HepG2 (cell line): ENCODE measurements around the gene LRRC73. TPM values are rescaled to one million over a fixed set of nuclear protein-coding genes. Genes with fewer than 3 reads are reported as not detected.

ENCODE experiments used
- ATF7 ChIP-seq, 2 experiments: fragments of 450-650 bp in 1 of 2; sonication (generic) in 1 of 2; formaldehyde crosslinking in 1 of 2; IDR thresholded peaks; 2 replicates each; pipeline versions ENCODE4 v1.4.0 to v1.6.1; 2016 to 2020; ENCODE audit warnings: antibody characterized with exemption in 1 of 2, mild to moderate bottlenecking in 1 of 2, missing genetic modification reagents in 1 of 2
- BCLAF1 ChIP-seq: fragments of 450-650 bp; IDR thresholded peaks from 2 replicates; pipeline ENCODE4 v1.6.1; 2017; ENCODE audit warnings: mild to moderate bottlenecking
- DMAP1 ChIP-seq: IDR thresholded peaks from 2 replicates; pipeline ENCODE4 v1.6.1; 2016
- EHMT2 ChIP-seq: fragments of 200-600 bp; sonication (generic); IDR thresholded peaks from 2 replicates; pipeline ENCODE4 v1.7.0; 2017; ENCODE audit warnings: antibody characterized with exemption, low read depth, low read length, borderline replicate concordance
- ESRRA ChIP-seq: sonication (generic); formaldehyde crosslinking; IDR thresholded peaks from 2 replicates; pipeline ENCODE4 v1.5.1; 2020; ENCODE audit warnings: mild to moderate bottlenecking, low read depth, missing genetic modification reagents
- FOXA3 ChIP-seq: IDR thresholded peaks from 2 replicates; pipeline ENCODE4 v1.6.1; 2016; ENCODE audit warnings: missing genetic modification reagents, missing compliant biosample characterization
- FOXK1 ChIP-seq: sonication (generic); formaldehyde crosslinking; IDR thresholded peaks from 2 replicates; pipeline ENCODE4 v1.4.0; 2020; ENCODE audit warnings: low read depth, missing genetic modification reagents, borderline replicate concordance
- HNF1A ChIP-seq, 2 experiments: sonication (generic) in 1 of 2; formaldehyde crosslinking in 1 of 2; IDR thresholded peaks; 2 replicates each; pipeline versions ENCODE4 v1.4.0 to v1.6.1; 2016 to 2020; ENCODE audit warnings: borderline replicate concordance in 1 of 2, low read depth in 1 of 2, mild to moderate bottlenecking in 1 of 2, missing genetic modification reagents in 1 of 2
- HOXA7 ChIP-seq: sonication (generic); formaldehyde crosslinking; IDR thresholded peaks from 2 replicates; pipeline ENCODE4 v1.8.1; 2022; ENCODE audit warnings: mild to moderate bottlenecking, missing genetic modification reagents, moderate library complexity
- HOXA9 ChIP-seq: sonication (generic); formaldehyde crosslinking; IDR thresholded peaks from 2 replicates; pipeline ENCODE4 v1.8.1; 2022; ENCODE audit warnings: missing genetic modification reagents, mild to moderate bottlenecking, moderate library complexity, borderline replicate concordance
- PLSCR1 ChIP-seq: sonication (generic); formaldehyde crosslinking; IDR thresholded peaks from 2 replicates; pipeline ENCODE4 v1.5.0; 2020; ENCODE audit warnings: missing genetic modification reagents, mild to moderate bottlenecking, borderline replicate concordance
- POLR2A ChIP-seq, 2 experiments: IDR thresholded peaks; 2 replicates each; pipeline ENCODE4 v1.6.1; 2011; ENCODE audit warnings: low read depth in 2 of 2, low read length in 2 of 2, mild to moderate bottlenecking in 1 of 2, moderate library complexity in 1 of 2; ENCODE audit not compliant: insufficient read depth in 1 of 2
- RBM39 ChIP-seq: fragments of 200-400 bp; formaldehyde crosslinking; IDR thresholded peaks from one replicate; pipeline ENCODE4 v1.6.1; 2018; ENCODE audit warnings: antibody characterized with exemption, mild to moderate bottlenecking, low read depth, low read length; ENCODE audit not compliant: poor library complexity, severe bottlenecking
- SRSF1 ChIP-seq: fragments of 200-400 bp; formaldehyde crosslinking; optimal IDR thresholded peaks from 2 replicates; pipeline ENCODE3; 2017; ENCODE audit warnings: mild to moderate bottlenecking, low read depth, low read length, moderate library complexity
- U2AF2 ChIP-seq: fragments of 200-400 bp; formaldehyde crosslinking; IDR thresholded peaks from 2 replicates; pipeline ENCODE4 v1.6.1; 2017; ENCODE audit warnings: low read depth, mild to moderate bottlenecking, low read length
- WIZ ChIP-seq: sonication (generic); formaldehyde crosslinking; IDR thresholded peaks from 2 replicates; pipeline ENCODE4 v1.5.1; 2020; ENCODE audit warnings: mild to moderate bottlenecking, missing genetic modification reagents
- ZNF207 ChIP-seq: fragments of 450-650 bp; IDR thresholded peaks from 2 replicates; pipeline ENCODE4 v1.6.1; 2016; ENCODE audit warnings: antibody characterized with exemption, borderline replicate concordance
- ZNF337 ChIP-seq: sonication (generic); formaldehyde crosslinking; IDR thresholded peaks from 2 replicates; pipeline ENCODE4 v1.5.1; 2020; ENCODE audit warnings: missing genetic modification reagents, low read depth, mild to moderate bottlenecking, borderline replicate concordance
- ZNF749 ChIP-seq: sonication (generic); formaldehyde crosslinking; IDR thresholded peaks from 2 replicates; pipeline ENCODE4 v1.8.0; 2022; ENCODE audit warnings: mild to moderate bottlenecking, missing genetic modification reagents, moderate library complexity, borderline replicate concordance
- polyA plus RNA-seq, 8 experiments: library from polyadenylated mRNA; depleted of rRNA in 3 of 8; stranded (reverse) in 7 of 8; unstranded in 1 of 8; fragments of >200 nt; fragmentation: Illumina TruSeq in 4 of 8; extraction: Trizol in 4 of 8; gene quantifications; 2 replicates each; pipeline versions ENCODE4 v1.2.1 to v1.2.3, GENCODE V29; 2011 to 2016; ENCODE audit warnings: low read depth in 4 of 8, missing spikeins in 1 of 8, mixed read lengths in 1 of 8; ENCODE audit not compliant: insufficient read depth in 1 of 8
- total RNA-seq, 5 experiments: library from RNA; depleted of rRNA; stranded (reverse); fragments of >200 nt; fragmentation: Illumina TruSeq; extraction: Trizol; gene quantifications; 2 replicates each; pipeline ENCODE4 v1.2.3, GENCODE V29; 2016; ENCODE audit warnings: low read depth in 1 of 5
- TF ChIP-seq, protein P1 (sequence below): sonication (generic); formaldehyde crosslinking; IDR thresholded peaks from 2 replicates; pipeline ENCODE4 v1.4.0; 2020; ENCODE audit warnings: mild to moderate bottlenecking, missing genetic modification reagents

LRRC73 gene
- total and polyA plus RNA-seq, 2 of the 13 experiments (the other 11 are each of a cell fraction or from before 2014, with no cell fraction given) = 0.11 to 0.12 TPM

DNA sequence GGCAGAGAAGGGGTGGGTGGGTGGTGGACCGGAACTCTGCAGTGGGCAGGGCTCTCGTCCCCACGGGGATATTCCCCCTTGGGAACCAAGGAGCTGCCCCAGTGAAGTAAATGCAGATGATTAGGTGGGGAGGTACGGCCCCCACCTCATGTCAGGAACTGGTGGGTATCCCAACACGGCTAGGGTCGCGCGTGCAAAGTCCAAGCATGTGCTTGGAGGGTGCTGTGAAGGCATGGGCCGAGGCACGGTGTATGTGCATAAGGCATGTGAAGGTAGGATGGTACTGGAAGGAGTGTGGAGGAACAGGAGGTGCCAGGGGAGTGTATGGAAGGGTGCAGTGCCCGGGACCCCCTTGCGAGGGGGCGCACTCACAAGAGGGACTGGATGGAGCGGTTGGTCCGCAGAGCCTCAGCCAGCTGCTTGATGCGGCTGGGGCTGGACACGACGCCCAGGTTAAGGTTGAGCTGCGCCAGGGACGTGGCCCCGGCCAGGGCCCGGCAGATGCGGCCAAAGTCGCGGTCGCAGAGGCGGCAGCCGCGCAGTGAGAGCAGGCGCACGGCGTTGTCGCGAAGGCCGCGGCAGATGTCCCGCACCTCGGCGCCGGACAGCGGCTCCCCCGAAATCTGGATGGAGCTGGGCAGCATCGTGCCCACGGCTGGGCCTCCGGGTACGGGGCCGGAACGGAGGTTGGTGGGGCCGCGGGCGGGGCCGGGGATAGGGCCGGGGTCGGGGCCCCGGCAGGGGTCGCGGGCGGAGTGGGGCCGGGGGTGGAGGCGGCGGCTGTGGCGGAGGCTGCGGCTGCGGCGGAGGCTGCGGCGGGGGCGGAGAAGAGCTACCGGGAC is 783 bp downstream of the LRRC73 start (continued):
- no peak for TF ChIP-seq U2AF2
- no peak for TF ChIP-seq BCLAF1
- TF ChIP-seq WIZ = no peak
- no peak for TF ChIP-seq FOXK1 (CRISPR knock-in tag)
- no peak; the same call in 1 of the 2 replicates for TF ChIP-seq DMAP1
- no peak for TF ChIP-seq PLSCR1 (CRISPR knock-in tag)
- TF ChIP-seq ZNF207 = no peak
- TF ChIP-seq, protein P1, sequence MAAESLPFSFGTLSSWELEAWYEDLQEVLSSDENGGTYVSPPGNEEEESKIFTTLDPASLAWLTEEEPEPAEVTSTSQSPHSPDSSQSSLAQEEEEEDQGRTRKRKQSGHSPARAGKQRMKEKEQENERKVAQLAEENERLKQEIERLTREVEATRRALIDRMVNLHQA (CRISPR knock-in tag) = no peak
- no peak for TF ChIP-seq FOXA3
- TF ChIP-seq HNF1A (IDR thresholded peaks at IDR 0.05; ENCODE audit: low read depth) = no peak
- TF ChIP-seq HNF1A (CRISPR knock-in tag; IDR thresholded peaks at IDR 0.05; ENCODE audit: borderline replicate concordance) = 0 out of 2 replicates have a peak, but pooled peaks have one; percentile 24
- TF ChIP-seq EHMT2 = no peak
- 0 out of 2 replicates have a peak, but pooled peaks have one; percentile 52 for TF ChIP-seq ZNF749 (CRISPR knock-in tag)
- TF ChIP-seq ATF7 (IDR thresholded peaks at IDR 0.05) = no peak
- TF ChIP-seq ATF7 (CRISPR knock-in tag; IDR thresholded peaks at IDR 0.05) = no peak
- TF ChIP-seq ZNF337 (CRISPR knock-in tag) = no peak
- TF ChIP-seq POLR2A (IDR thresholded peaks at IDR 0.05; ENCODE audit: insufficient read depth in 1 of 2, low read depth in 2 of 2, low read length in 2 of 2) = no peak
- TF ChIP-seq HOXA9 = no peak
- no peak for TF ChIP-seq HOXA7 (CRISPR knock-in tag)
- no peak for TF ChIP-seq SRSF1
- no peak for TF ChIP-seq ESRRA (CRISPR knock-in tag)
- peak; percentile 58 for TF ChIP-seq RBM39
